Activated naive CD4-positive, alpha-beta T cell (primary cell): Measurements from ENCODE around the gene HOXB2.

Experiments
- DNase-seq, 4 experiments: peaks; one replicate each; lab custom pipeline; 2025; lab: John Stamatoyannopoulos, UW

Gene HOXB2

GRCh38 chr17:48545022-48545375 lies at the start of gene HOXB2:
Gene HOXB2 (minus strand): TSS chr17:48545109. CDS start chr17:48544911, 198 bp downstream.
- DNase-seq, result no peak

- DNase-seq, result peak; percentile 43 to 76 (median 62)
Observed at GRCh38 chr17:48593840-48594537, 49.1 kb upstream of the HOXB2 start.

- no peak for DNase-seq
Observed at GRCh38 chr17:48593126-48593829, 48.4 kb upstream of the HOXB2 start, which contains the start of gene HOXB5. Gene HOXB5 (minus strand): TSS chr17:48593779. CDS start chr17:48593682, 97 bp downstream.

GRCh38 chr17:48592577-48592976 lies 47.7 kb upstream of the HOXB2 start:
- DNase-seq, result peak in 1 of 4 experiments; percentile 26

- no peak for DNase-seq
Observed at GRCh38 chr17:48592057-48592514, 47.2 kb upstream of the HOXB2 start.

- no peak for DNase-seq
Observed at GRCh38 chr17:48591255-48592056, 46.5 kb upstream of the HOXB2 start.

GRCh38 chr17:48590607-48591161 lies 45.8 kb upstream of the HOXB2 start:
- DNase-seq, result no peak

- DNase-seq, result no peak
Observed at GRCh38 chr17:48589831-48590606, 45.1 kb upstream of the HOXB2 start, which contains the start of gene HOXB3. Gene HOXB3 (minus strand): TSS chr17:48590241. CDS start chr17:48552474, 37,767 bp downstream.

- DNase-seq, result no peak
Observed at GRCh38 chr17:48589060-48589830, 44.3 kb upstream of the HOXB2 start.

- no peak for DNase-seq
Observed at GRCh38 chr17:48588528-48588927, 43.6 kb upstream of the HOXB2 start.

GRCh38 chr17:48588074-48588415 lies 43.1 kb upstream of the HOXB2 start:
- DNase-seq, result no peak

- DNase-seq, result no peak
Observed at GRCh38 chr17:48587276-48588073, 42.6 kb upstream of the HOXB2 start.

GRCh38 chr17:48586355-48587258 lies 41.7 kb upstream of the HOXB2 start:
- peak in 1 of 4 experiments; percentile 9 for DNase-seq

- no peak for DNase-seq
Observed at GRCh38 chr17:48584223-48584741, 39.4 kb upstream of the HOXB2 start.

GRCh38 chr17:48583708-48584222 lies 38.9 kb upstream of the HOXB2 start:
- no peak for DNase-seq

GRCh38 chr17:48582750-48583069 lies 37.8 kb upstream of the HOXB2 start:
- no peak for DNase-seq

- DNase-seq, result no peak
Observed at GRCh38 chr17:48579760-48580554, 35.0 kb upstream of the HOXB2 start.

GRCh38 chr17:48579471-48579759 lies 34.5 kb upstream of the HOXB2 start:
- DNase-seq, result no peak
